ENCODE data around the gene NUDT14.

DNA sequence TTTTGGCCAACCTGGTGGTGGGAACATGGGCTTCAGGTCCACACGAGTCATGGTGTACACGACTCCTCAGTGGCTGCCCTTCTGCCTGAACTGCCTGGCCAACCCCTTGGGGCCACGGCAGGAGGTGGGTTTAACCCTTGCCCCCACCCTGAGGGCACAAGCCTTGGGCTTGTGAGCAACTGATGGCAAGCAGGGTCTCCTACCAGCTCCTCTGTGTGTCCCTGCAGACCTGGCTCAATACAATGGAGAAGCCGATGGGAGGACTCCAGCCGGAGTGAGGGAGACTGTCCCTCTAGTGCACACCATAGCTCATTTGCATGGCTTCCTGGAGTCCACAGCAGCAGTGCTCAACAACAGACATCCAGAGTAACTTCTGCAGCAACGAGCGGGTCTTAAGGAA lies 40.5 kb downstream of the NUDT14 start:
- TF ChIP-seq POLR2AphosphoS5 (IDR thresholded peaks at IDR 0.05; ENCODE audit: borderline replicate concordance, low read depth, low read length) (no peak), EZH2 (IDR thresholded peaks at IDR 0.05) (no peak), FOXP2 (optimal IDR thresholded peaks at IDR 0.05; ENCODE audit: control extremely low read depth, extremely low read length, insufficient read depth) (no peak)
